ENCODE measurements around the gene ENTPD2.
A peak's percentile ranks its signal among the peaks of the same experiment; 100 is the strongest.

The ENTPD2 gene

DNA sequence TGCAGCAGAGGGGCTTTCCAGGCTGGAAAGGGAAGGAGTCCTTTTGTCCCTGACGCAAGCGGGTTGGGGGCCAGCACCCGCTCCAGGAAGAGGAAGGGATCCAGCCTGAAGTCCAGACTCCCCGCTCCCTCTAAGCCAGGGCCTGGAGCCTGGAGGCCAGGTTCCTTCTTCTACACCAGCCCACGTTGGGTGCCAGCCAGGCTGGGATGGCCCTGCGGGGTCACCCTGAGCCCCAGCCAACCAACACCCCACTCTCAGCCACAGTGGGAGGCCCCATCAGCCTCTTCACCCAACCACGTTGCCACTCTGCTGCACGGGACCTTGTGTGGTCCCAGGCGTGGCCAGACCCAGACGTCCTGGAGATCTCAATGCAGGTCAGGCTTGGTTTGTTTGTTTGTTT, 21.0 kb downstream of the ENTPD2 start:
- Mint-ChIP-seq H3K27me3 (no peaks in the 10 kb centered on the region), H3K27ac (no peak overlapping the region), H3K4me3 (no peak overlapping the region), H3K4me1 (peaks cover 73% of the 10 kb centered on the region), H3K9me3 (no peaks in the 10 kb centered on the region)
- ATAC-seq = no peak
- no peak for DNase-seq

DNA sequence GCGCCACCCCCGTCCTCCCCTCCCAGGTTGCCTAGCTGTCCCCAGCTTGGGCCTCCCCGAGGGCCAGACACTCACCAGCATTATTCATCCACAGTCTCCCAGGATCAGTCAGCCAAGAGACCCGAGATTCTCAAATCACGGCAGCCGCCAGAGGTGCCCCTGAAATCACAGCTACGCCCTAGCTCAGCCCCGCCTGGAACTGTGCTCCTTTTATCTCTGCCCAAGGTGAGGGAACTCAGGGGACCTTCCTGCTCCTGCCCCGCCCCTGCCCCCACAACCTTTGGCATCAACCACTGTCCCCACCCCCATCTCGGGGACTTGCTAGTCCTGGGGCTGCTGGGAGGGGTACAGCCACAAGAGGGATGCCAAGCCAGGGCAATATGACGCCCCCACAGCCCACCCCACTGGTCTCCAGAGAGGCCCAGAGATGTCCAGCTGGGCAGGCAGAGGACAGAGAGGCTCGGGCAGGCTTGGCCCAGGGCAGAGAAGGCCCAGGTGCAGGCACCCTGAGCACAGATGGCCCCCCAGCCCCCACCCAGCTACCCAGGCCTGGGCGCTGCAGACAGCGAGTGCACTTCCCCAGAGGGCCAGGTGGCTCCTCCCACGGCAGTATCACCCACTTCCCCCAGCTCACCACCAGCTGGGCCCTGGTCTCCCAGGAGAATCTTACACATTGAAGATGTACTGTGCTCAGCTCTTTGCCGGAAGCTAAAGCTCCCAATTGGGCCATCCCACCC, 21.8 kb downstream of the ENTPD2 start, which contains the start of gene FUT7:
FUT7 (minus strand) TSS at position 185 of the 737 bp plus-strand sequence; CDS start at position 88, 97 bp downstream.
- H3K27ac Mint-ChIP-seq = peak within 1 kb of the TSS in 1 of 2 donors; percentile 76

DNA sequence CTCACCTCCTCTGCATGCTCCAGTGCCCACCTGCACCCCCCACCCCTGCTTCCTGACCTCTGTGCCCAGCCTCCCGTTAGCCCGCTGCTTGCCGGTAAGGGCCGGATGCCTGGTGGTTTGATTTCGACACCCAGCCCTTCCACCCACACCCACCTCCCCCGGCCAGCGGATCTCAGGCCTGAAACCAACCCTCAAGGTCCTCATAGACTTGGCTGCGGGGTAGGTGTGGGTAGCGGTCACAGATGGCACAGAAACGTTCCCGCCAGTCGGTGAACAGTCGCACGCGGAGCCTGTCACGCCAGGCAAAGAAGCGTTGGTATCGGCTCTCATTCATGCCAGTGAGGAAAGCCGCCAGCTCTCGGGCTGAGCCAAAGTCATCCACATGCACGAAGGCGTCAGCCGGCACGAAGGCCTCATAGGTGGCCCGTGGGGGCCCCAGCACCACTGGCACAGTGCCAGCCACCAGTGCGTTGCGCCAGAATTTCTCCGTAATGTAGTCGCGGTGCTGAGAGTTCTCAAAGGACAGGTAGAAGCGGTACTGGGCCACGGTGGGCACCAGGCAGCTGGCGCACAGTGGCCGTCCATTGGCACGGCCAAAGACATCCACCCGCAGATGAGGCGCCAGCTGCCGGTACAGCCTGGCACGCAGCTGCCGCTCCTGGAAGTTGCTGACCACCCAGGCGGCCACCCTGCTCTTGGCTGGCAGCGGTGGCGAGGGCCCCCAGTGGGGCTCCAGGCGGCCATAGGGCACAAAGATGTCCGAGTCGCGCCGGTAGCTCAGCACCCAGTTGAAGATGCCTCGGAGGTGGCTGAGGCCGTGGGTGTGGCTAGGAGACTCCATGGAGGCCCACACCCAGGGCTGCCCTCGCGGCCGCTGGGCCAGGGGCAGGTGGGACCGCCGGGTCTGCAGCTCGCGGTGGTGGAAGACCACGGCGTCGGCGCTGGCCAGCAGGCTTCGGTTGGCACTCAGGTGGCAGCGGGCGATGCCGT, 23.0 kb downstream of the ENTPD2 start:
- Mint-ChIP-seq H3K9me3 (no peaks in the 10 kb centered on the region), H3K27me3 (no peaks in the 10 kb centered on the region), H3K4me3 (peak overlapping the region; percentile 56 to 61), H3K27ac (peak overlapping the region; percentile 10 to 48), H3K4me1 (peaks cover 89% of the 10 kb centered on the region)
- DNase-seq (peak in 1 of 2 donors; percentile 83), ATAC-seq (peak; percentile 10)

More for the DNA sequence above, 21.8 kb downstream of the ENTPD2 start, which contains the start of gene FUT7:
- H3K4me1 Mint-ChIP-seq = peaks cover 78% of the 10 kb centered on the region
- no peaks in the 10 kb centered on the region for H3K9me3 Mint-ChIP-seq
- H3K27me3 Mint-ChIP-seq = no peaks in the 10 kb centered on the region
- ATAC-seq = peak; percentile 1
- DNase-seq = peak in 1 of 2 donors; percentile 66
- peak within 1 kb of the TSS; percentile 61 to 75 for H3K4me3 Mint-ChIP-seq

DNA sequence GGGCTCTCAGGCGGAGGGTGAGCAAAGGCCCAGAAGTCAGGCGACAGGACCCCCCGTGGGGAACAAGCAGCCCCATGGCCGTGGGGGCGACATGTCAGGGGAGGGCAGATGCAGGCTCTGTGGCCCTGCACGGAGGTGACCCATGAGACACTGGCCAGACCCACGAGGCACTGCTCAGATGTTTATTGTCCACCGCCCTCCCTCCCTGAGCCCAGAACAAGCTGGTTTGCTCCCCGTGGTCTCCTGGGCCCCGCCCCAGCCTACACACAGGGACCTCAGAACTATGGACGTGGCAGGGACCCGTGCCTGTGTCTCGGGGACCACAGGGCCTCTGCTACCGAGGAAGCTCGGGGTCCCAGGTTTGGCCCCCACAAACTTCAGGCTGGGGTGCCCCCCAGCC, 23.9 kb downstream of the ENTPD2 start:
- ATAC-seq = no peak
- H3K4me1 Mint-ChIP-seq = peaks cover 83% of the 10 kb centered on the region
- no peaks in the 10 kb centered on the region for H3K27me3 Mint-ChIP-seq
- no peaks in the 10 kb centered on the region for H3K9me3 Mint-ChIP-seq
- DNase-seq = peak in 1 of 2 donors; percentile 43
- H3K4me3 Mint-ChIP-seq = peak overlapping the region; percentile 78 to 84
- no peak overlapping the region for H3K27ac Mint-ChIP-seq

DNA sequence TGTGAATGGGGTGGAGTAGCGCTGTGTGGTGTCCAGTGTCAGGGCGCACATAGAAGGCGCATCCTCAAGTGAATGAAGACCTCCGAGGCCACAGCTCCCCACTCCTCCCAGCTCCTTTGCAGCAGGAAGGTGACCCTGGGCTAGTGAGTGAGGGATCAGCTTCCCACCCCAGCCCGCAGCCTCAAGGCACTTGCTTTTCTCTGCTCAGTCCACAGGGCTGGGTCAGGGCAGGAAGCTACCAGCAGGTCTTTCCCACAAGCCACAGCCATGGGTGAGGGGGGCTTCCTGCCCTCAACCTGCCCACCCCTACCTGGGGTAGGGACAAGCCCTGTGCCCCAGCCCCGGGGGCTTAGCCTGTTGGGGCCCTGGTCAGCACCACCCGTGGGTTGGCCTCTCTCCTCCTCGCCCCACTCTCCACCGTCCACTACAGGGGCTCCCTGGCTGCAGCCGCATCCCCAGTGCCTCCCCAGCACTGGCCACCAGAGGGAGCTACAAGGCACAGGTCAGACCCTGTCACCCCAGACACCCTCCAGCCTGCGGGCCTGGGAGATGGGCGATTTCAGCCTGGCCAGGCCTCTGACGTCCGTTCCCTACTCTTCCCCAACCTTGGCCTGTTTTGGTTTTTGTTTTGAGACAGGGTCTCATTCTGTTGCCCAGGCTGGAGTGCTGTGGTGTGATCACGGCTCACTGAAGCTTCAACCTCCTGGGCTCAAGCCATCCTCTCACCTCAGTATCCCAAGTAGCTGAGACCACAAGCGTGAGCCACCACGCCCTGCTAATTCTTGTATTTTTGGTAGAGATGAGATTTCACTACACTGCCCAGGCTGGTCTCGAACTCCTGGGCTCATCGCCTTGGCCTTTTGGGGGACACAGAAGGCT, 24.6 kb downstream of the ENTPD2 start:
- DNase-seq (peak; percentile 76 to 79), ATAC-seq (peak; percentile 47)
- Mint-ChIP-seq H3K9me3 (no peaks in the 10 kb centered on the region), H3K27ac (no peak overlapping the region), H3K4me3 (peak overlapping the region; percentile 78 to 84), H3K4me1 (peaks cover 83% of the 10 kb centered on the region), H3K27me3 (no peaks in the 10 kb centered on the region)

DNA sequence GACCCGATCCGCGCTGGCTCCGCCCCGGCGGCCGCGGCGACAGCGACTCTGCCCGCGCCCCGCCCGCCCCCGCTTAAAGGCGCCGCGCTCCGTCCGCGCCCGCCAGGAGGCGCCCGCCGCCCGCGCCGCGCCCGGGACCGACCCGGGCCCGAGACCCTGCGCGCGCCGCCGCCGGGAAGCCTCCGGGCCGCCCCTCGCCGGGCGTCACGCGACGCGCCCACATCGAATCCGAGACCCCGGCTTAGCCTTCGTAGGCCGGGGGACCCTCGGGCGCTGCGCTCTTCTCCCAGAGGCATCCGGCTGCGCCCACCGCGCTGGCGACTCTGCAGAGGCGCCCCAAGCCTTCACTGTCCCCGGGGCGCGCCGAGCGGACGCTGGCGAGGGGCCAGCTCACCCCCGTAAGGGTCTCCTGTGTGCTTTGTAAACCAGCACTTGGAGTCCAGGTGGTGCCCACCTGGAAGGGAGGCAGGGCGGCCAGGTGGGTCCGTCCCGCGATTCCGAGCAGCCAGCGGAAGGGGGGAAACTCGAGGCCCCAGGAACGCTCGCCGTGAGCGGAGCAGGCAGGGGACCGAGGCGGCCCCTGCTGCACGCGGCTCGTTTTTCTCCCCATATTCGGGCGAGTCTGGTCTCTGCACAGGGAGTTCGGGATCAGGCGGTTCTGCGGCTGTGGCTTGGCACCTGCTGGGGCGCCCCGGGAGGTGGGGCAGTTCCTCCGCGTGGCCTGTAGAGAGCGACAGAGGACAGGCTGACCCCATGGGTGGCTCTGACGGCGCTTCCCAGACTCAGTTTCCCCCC, 25.4 kb downstream of the ENTPD2 start:
- peak; percentile 41 for ATAC-seq
- Mint-ChIP-seq H3K27me3 (no peaks in the 10 kb centered on the region), H3K9me3 (no peaks in the 10 kb centered on the region), H3K27ac (no peak overlapping the region), H3K4me3 (peak overlapping the region; percentile 78 to 84), H3K4me1 (peaks cover 81% of the 10 kb centered on the region)
- peak; percentile 74 to 75 for DNase-seq

DNA sequence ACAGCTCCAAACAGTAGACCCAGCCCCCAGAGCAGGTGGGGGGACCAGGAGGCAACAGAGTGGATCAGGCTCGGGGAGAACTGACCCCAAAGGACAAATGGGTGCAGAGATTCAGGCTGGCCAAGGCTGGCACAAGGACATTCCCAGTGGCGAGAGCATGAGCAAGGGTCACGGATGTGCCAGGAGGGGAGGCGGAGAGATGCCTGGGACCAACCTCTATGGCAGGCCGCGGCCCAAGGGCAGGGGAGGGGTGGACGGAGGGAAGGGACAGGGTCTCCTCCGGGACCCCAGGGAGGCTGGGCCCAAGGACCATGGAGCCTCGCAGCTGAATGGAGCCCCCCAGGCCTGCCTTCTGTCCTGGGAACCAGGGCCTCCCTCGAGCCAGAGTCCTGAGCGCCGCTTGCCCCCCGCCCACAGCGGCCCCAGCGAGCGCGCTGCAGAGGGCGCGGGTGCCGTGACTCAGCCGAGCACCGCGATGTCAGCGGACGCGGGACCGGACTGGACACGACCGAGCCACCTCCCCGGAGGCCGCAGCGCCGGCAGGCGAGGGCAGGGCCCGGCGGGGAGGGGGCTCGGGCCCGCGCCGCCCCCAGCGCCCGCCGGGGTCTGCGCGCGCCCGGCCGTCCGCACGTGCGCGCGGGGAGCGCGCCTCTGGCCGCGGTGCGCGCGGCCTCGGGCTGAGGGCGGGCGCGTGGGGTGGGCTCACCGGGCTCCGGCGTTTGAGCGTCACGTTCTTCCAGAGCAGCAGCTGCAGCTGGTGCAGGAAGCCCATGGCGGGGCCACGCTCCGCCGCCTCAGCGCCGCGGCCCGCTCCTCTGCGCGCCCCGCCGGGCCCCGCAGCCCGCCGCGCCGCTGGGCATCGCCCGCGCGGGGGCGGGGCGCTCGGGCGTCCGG, 26.2 kb downstream of the ENTPD2 start, which contains the start of gene ABCA2:
ABCA2 (minus strand) TSS at position 869 of the 894 bp plus-strand sequence; CDS start at position 772, 97 bp downstream.
- Mint-ChIP-seq H3K9me3 (no peaks in the 10 kb centered on the region), H3K4me1 (peaks cover 73% of the 10 kb centered on the region), H3K27ac (no peak within 1 kb of the TSS), H3K27me3 (no peaks in the 10 kb centered on the region), H3K4me3 (peak within 1 kb of the TSS; percentile 81 to 86)
- ATAC-seq (no peak), DNase-seq (no peak)

DNA sequence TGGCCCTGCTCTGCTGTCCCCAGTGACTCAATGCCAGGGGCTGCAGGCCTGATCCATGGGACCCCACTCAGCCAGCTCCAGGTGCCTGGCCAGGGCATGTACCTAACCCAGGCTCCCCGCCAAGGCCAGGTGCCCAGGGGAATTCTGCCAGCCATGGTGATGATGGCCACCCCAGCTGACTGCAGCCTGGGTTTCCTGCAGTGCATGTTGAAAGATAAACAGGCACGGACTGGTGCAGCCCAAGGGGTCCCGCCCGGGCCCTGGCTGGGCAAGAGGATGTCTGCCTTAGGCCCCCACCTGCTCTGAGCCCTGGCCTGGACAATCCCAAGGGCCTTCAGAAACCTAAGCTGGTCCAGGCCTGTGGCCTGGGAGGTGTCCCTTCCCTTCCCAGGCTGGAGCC, 27.0 kb downstream of the ENTPD2 start:
- ATAC-seq = no peak
- Mint-ChIP-seq H3K27me3 (no peaks in the 10 kb centered on the region), H3K4me1 (peaks cover 71% of the 10 kb centered on the region), H3K27ac (no peak overlapping the region), H3K4me3 (peak overlapping the region; percentile 81 to 86), H3K9me3 (no peaks in the 10 kb centered on the region)
- no peak for DNase-seq

DNA sequence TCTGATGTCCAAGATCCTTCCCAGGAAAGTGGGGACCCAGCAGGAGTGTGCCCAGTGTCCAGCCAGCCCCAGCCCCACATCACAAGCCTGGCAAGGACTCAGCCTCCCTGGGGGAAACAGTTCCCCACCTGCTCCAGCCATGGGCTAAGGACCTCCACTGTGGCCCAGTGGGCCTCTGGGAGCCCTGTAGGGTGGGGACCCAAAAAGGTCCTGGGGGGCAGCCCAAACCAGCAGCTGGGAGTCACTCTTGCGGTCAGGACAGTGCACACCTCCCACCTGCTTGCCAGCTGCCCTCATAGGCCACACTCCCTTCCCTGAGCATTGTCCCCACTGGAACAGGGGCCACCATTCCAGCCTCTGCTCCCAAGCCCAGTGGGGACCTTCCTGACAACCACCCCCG, 27.5 kb downstream of the ENTPD2 start:
- DNase-seq = no peak
- Mint-ChIP-seq H3K27me3 (no peaks in the 10 kb centered on the region), H3K9me3 (no peaks in the 10 kb centered on the region), H3K27ac (no peak overlapping the region), H3K4me1 (peaks cover 70% of the 10 kb centered on the region), H3K4me3 (no peak overlapping the region)
- ATAC-seq = no peak

DNA sequence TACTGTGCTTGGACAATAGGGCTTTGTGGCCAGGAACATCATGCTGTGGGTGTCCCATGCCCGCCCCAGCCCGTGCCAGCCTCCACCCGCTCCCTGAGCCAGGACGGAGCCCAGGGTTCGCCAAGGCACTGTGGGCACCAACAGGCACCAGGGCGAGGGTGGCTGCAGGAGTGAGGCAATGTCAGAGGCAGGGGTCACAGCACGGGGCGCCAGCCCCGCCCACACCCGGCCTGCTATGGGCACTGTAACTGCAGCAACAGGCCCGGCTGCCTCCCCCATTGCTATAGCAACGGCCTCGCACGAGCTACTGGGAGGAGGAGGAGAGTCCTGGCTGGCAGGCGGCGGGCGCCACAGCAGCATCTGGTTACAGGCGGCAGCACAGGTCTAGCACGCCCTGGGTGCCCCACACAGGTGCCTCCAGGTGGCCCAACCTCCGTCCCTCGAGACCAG, 28.3 kb downstream of the ENTPD2 start:
- no peak overlapping the region for H3K4me3 Mint-ChIP-seq
- no peak for DNase-seq

DNA sequence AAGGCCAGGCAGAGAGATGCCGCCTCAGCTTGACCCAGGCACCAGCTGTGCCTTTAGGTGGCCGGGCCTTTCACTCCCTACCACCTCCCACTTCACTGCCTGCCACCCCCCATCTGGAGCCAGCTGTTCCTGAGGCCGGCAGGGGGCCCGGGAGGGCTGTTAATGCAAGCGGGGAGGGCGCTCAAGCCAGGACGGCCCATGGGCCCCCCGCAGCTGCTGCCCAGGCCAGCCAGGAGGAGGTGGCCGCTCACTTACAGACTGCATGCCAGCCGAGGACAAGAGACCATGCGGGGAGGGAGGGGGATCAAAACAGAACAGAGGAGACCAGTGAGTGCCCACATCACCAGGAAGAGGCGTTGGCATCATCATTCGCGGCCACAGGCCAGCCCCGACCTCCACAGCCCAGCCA, 30.3 kb downstream of the ENTPD2 start:
- ATAC-seq (no peak), DNase-seq (no peak)
- Mint-ChIP-seq H3K27me3 (no peaks in the 10 kb centered on the region), H3K9me3 (no peaks in the 10 kb centered on the region), H3K4me1 (peaks cover 50% of the 10 kb centered on the region), H3K4me3 (no peak overlapping the region), H3K27ac (no peak overlapping the region)

More for the DNA sequence above, 28.3 kb downstream of the ENTPD2 start:
- H3K4me1 Mint-ChIP-seq = peaks cover 64% of the 10 kb centered on the region
- H3K27me3 Mint-ChIP-seq = no peaks in the 10 kb centered on the region
- H3K27ac Mint-ChIP-seq = no peak overlapping the region
- no peaks in the 10 kb centered on the region for H3K9me3 Mint-ChIP-seq
- no peak for ATAC-seq

DNA sequence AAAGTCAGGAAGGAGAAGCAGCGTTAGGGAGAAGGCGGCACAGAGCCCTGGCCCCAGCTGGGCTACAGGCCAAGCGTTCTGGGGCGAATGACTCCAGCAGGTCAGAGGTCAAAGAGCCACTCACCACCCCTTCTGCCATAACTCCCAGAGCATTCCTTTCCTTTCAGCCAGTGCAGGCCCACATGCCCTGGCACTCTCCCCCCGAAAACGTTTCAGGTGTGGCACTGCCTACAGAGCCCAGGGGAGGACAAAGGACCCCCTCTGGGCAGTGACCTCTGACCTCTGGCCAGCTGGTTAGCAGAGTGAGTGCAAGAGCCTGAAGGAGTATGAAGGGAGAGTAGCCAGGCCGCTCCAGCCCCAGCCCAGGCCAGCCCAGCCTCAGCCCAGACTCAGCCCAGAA, 30.7 kb downstream of the ENTPD2 start:
- Mint-ChIP-seq H3K9me3 (no peaks in the 10 kb centered on the region), H3K27ac (no peak overlapping the region), H3K4me1 (peaks cover 51% of the 10 kb centered on the region), H3K27me3 (no peaks in the 10 kb centered on the region), H3K4me3 (no peak overlapping the region)
- DNase-seq (no peak), ATAC-seq (no peak)

DNA sequence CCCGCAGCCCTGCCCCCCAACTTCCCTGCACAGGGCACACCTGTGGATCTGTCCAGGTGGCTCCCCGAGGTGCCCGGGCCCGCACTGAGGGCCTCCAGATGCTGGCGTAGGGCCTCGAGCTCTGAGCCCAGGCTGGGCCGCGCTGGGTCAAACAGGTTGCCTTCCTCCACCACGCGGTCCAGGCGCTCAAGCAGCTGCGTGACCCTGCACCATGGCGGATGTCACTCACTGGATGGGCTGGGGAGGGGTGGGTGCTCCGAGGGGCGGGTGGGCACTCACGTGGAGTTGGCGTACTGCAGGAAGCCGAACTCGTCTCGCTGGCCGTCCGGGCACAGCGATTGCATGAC, 31.2 kb downstream of the ENTPD2 start:
- Mint-ChIP-seq H3K27ac (no peak overlapping the region), H3K9me3 (no peaks in the 10 kb centered on the region), H3K27me3 (no peaks in the 10 kb centered on the region), H3K4me1 (peaks cover 51% of the 10 kb centered on the region), H3K4me3 (no peak overlapping the region)
- no peak for DNase-seq
- no peak for ATAC-seq

All from stimulated activated naive CD8-positive, alpha-beta T cell treated with anti-CD3 and anti-CD28 coated beads, Interleukin-15, amount 100 ng/mL, for 72 hours (primary cell).